Measurements from ENCODE around the gene RBM8A. TPM values are rescaled to one million over a fixed set of nuclear protein-coding genes. Genes with fewer than 3 reads are reported as not detected.

RBM8A gene
- total RNA-seq, 1 experiment from 2014 or later = 317 TPM

- DNase-seq (ENCODE audit: low read depth) = peak; percentile 33
Observed at GRCh38 chr1:145884675-145885074, 42.6 kb downstream of the RBM8A start.

GRCh38 chr1:145879775-145880174 is 47.5 kb downstream of the RBM8A start:
- DNase-seq (ENCODE audit: low read depth) = no peak

- DNase-seq (ENCODE audit: low read depth) = no peak
Observed at GRCh38 chr1:145878724-145879123, 48.6 kb downstream of the RBM8A start.

GRCh38 chr1:145877923-145878486 is 49.3 kb downstream of the RBM8A start:
- DNase-seq (ENCODE audit: low read depth) = peak; percentile 22

GRCh38 chr1:145874646-145875045 is 52.6 kb downstream of the RBM8A start:
- no peak for DNase-seq (ENCODE audit: low read depth)

- peak; percentile 46 for DNase-seq (ENCODE audit: low read depth)
Observed at GRCh38 chr1:145871994-145872924, 55.0 kb downstream of the RBM8A start.

Other genes starting within 250 kb of the RBM8A start
- gene PDZK1, start 220.1 kb downstream of the RBM8A start, total RNA-seq (2014; rRNA removed; shearing (Covaris generic)) = 8.8 and 10.5 TPM in 2 replicates
- gene CD160, start 208.0 kb downstream of the RBM8A start, total RNA-seq (2014; rRNA removed; shearing (Covaris generic)) = not detected in 2 replicates
- 15.1 and 17.9 TPM in 2 replicates for gene RNF115, start 103.4 kb downstream of the RBM8A start, total RNA-seq (2014; rRNA removed; shearing (Covaris generic))
- gene POLR3C, start 103.3 kb downstream of the RBM8A start, total RNA-seq (2014; rRNA removed; shearing (Covaris generic)) = 48.2 and 51.1 TPM in 2 replicates
- gene NUDT17, start 81.9 kb downstream of the RBM8A start, total RNA-seq (2014; rRNA removed; shearing (Covaris generic)) = 3.1 and 3.2 TPM in 2 replicates
- 31.5 and 36.6 TPM in 2 replicates for gene PIAS3, start 68.4 kb downstream of the RBM8A start, total RNA-seq (2014; rRNA removed; shearing (Covaris generic))
- gene ANKRD35, start 41.6 kb downstream of the RBM8A start, total RNA-seq (2014; rRNA removed; shearing (Covaris generic)) = 0.12 and 0.25 TPM in 2 replicates
- gene ITGA10, start 17.4 kb downstream of the RBM8A start, total RNA-seq (2014; rRNA removed; shearing (Covaris generic)) = 0.57 and 0.94 TPM in 2 replicates
- gene PEX11B, start 8.8 kb downstream of the RBM8A start, total RNA-seq (2014; rRNA removed; shearing (Covaris generic)) = 31.0 and 42.5 TPM in 2 replicates
- 24.7 and 39.2 TPM in 2 replicates for gene LIX1L, start 30.5 kb upstream of the RBM8A start, total RNA-seq (2014; rRNA removed; shearing (Covaris generic))
- 0.59 and 1.7 TPM in 2 replicates for gene ANKRD34A, start 37.1 kb upstream of the RBM8A start, total RNA-seq (2014; rRNA removed; shearing (Covaris generic))
- gene POLR3GL, start 37.2 kb upstream of the RBM8A start, total RNA-seq (2014; rRNA removed; shearing (Covaris generic)) = 23.1 and 28.9 TPM in 2 replicates
- gene TXNIP, start 69.1 kb upstream of the RBM8A start, total RNA-seq (2014; rRNA removed; shearing (Covaris generic)) = 651 and 749 TPM in 2 replicates
- gene HJV, start 94.3 kb upstream of the RBM8A start, total RNA-seq (2014; rRNA removed; shearing (Covaris generic)) = not detected in 2 replicates
- gene NBPF10, start 217.3 kb upstream of the RBM8A start, total RNA-seq (2014; rRNA removed; shearing (Covaris generic)) = 0.66 and 1.4 TPM in 2 replicates